ENCODE measurements around the gene CGB5.

Gene CGB5

GRCh38 chr19:49061445-49061844 is 17.8 kb downstream of the CGB5 start:
- no peak for TF ChIP-seq CTCF (IDR thresholded peaks at IDR 0.05; ENCODE audit: low read depth, low read length, missing control alignments)
- Histone ChIP-seq H3K36me3 (replicated peaks) (no peaks in the 10 kb centered on the region), H3K27me3 (replicated peaks) (peaks cover 8% of the 10 kb centered on the region), H3K27ac (no peak overlapping the region), H3K4me3 (ENCODE audit: low read depth, low read length) (no peak overlapping the region)
- no peak for DNase-seq
- in situ Hi-C loops (cut with HindIII; ENCODE audit: low pct_ligation_motif_present, low sequenced_read_pairs) = no loop called here

GRCh38 chr19:49064029-49064629 is 20.5 kb downstream of the CGB5 start:
- no peak for DNase-seq
- Histone ChIP-seq H3K27me3 (replicated peaks) (peaks cover 8% of the 10 kb centered on the region), H3K36me3 (replicated peaks) (no peaks in the 10 kb centered on the region), H3K27ac (no peak overlapping the region), H3K4me3 (ENCODE audit: low read depth, low read length) (no peak overlapping the region)
- in situ Hi-C loops (cut with HindIII; ENCODE audit: low pct_ligation_motif_present, low sequenced_read_pairs) = no loop called here
- no peak for TF ChIP-seq CTCF (IDR thresholded peaks at IDR 0.05; ENCODE audit: low read depth, low read length, missing control alignments)

GRCh38 chr19:49064768-49065611 is 21.3 kb downstream of the CGB5 start, which contains the start of gene NTF4:
NTF4 (minus strand) TSS chr19:49064818; CDS start chr19:49061997, 2,821 bp downstream.
- H3K27me3 ChIP-seq (replicated peaks) = peaks cover 8% of the 10 kb centered on the region
- no peak for TF ChIP-seq CTCF (IDR thresholded peaks at IDR 0.05; ENCODE audit: low read depth, low read length, missing control alignments)
- DNase-seq = no peak
- H3K36me3 ChIP-seq (replicated peaks) = no peaks in the 10 kb centered on the region
- peak within 1 kb of the TSS; percentile 29 for H3K4me3 ChIP-seq (ENCODE audit: low read depth, low read length)
- in situ Hi-C loops (cut with HindIII; ENCODE audit: low pct_ligation_motif_present, low sequenced_read_pairs) = no loop called here
- no peak within 1 kb of the TSS for H3K27ac ChIP-seq

GRCh38 chr19:49065905-49066512 is 22.4 kb downstream of the CGB5 start:
- H3K27ac ChIP-seq = no peak overlapping the region
- H3K27me3 ChIP-seq (replicated peaks) = peaks cover 8% of the 10 kb centered on the region
- H3K4me3 ChIP-seq (ENCODE audit: low read depth, low read length) = no peak overlapping the region
- TF ChIP-seq CTCF (IDR thresholded peaks at IDR 0.05; ENCODE audit: low read depth, low read length, missing control alignments) = no peak
- no peak for DNase-seq
- H3K36me3 ChIP-seq (replicated peaks) = no peaks in the 10 kb centered on the region
- in situ Hi-C loops (cut with HindIII; ENCODE audit: low pct_ligation_motif_present, low sequenced_read_pairs) = no loop called here

GRCh38 chr19:49067554-49067953 is 23.9 kb downstream of the CGB5 start:
- Histone ChIP-seq H3K27me3 (replicated peaks) (peaks cover 12% of the 10 kb centered on the region), H3K36me3 (replicated peaks) (no peaks in the 10 kb centered on the region), H3K27ac (no peak overlapping the region), H3K4me3 (ENCODE audit: low read depth, low read length) (no peak overlapping the region)
- in situ Hi-C loops (cut with HindIII; ENCODE audit: low pct_ligation_motif_present, low sequenced_read_pairs) = no loop called here
- no peak for DNase-seq
- TF ChIP-seq CTCF (IDR thresholded peaks at IDR 0.05; ENCODE audit: low read depth, low read length, missing control alignments) = no peak

Measured in brain microvascular endothelial cell (primary cell).